HK-2 (cell line): ENCODE results near the gene GPR37.

Experiments used
- DNase-seq: peaks from one replicate; pipeline ENCODE4 v3.0.0-alpha.2; 2018; ENCODE audit not compliant: unreplicated experiment

Gene GPR37

GRCh38 chr7:124724507-124725192, 40.9 kb downstream of the GPR37 start:
- DNase-seq: no peak

GRCh38 chr7:124724079-124724478, 41.5 kb downstream of the GPR37 start:
- DNase-seq: no peak

- DNase-seq: peak; percentile 35
Measured at GRCh38 chr7:124723012-124723411, 42.6 kb downstream of the GPR37 start.

GRCh38 chr7:124722292-124722691, 43.3 kb downstream of the GPR37 start:
- DNase-seq: no peak

GRCh38 chr7:124720195-124720594, 45.4 kb downstream of the GPR37 start:
- no peak for DNase-seq

- DNase-seq: no peak
Measured at GRCh38 chr7:124718032-124718766, 47.4 kb downstream of the GPR37 start.

GRCh38 chr7:124716894-124717293, 48.7 kb downstream of the GPR37 start:
- DNase-seq: no peak

GRCh38 chr7:124713086-124713485, 52.5 kb downstream of the GPR37 start:
- DNase-seq: no peak

GRCh38 chr7:124712017-124712416, 53.6 kb downstream of the GPR37 start:
- DNase-seq: no peak

GRCh38 chr7:124702385-124702784, 63.2 kb downstream of the GPR37 start:
- no peak for DNase-seq

- no peak for DNase-seq
Measured at GRCh38 chr7:124701955-124702354, 63.6 kb downstream of the GPR37 start.

- DNase-seq: no peak
Measured at GRCh38 chr7:124700655-124701054, 64.9 kb downstream of the GPR37 start.

- no peak for DNase-seq
Measured at GRCh38 chr7:124698964-124699363, 66.6 kb downstream of the GPR37 start.

GRCh38 chr7:124697746-124698145, 67.8 kb downstream of the GPR37 start:
- DNase-seq: no peak
